ENCODE results near the gene CCNL1.

GRCh38 chr3:157152930-157153329 lies 7.0 kb downstream of the CCNL1 start:
- TF ChIP-seq NRF1 (IDR thresholded peaks at IDR 0.05; ENCODE audit: low read depth, low read length) (no peak), JUND (IDR thresholded peaks at IDR 0.05; ENCODE audit: low read length) (no peak), SRF (IDR thresholded peaks at IDR 0.05; ENCODE audit: low read depth, low read length) (no peak), TBP (IDR thresholded peaks at IDR 0.05; ENCODE audit: low read depth, low read length) (no peak), CTCF (IDR thresholded peaks at IDR 0.05; ENCODE audit: control extremely low read depth in 1 of 3, insufficient read depth in 1 of 3, low read depth in 1 of 3, low read length in 3 of 3) (no peak)
